IPS-15b (cell line): ENCODE data around the gene SNX9.
"Not testable (repeated sequence)": the region's sequence is repeated elsewhere in the genome, so short reads cannot be mapped to it uniquely, and the experiment has no call there.

Experiments
- H3K27me3 ChIP-seq: one replicate; pipeline ENCODE4 v1.6.1; 2013; ENCODE audit warnings: low read length; ENCODE audit not compliant: control insufficient read depth, insufficient read depth
- H3K36me3 ChIP-seq: one replicate; pipeline ENCODE4 v1.6.1; 2013; ENCODE audit warnings: low read length; ENCODE audit not compliant: control insufficient read depth, insufficient read depth
- H3K4me1 ChIP-seq: one replicate; pipeline ENCODE4 v1.6.1; 2013; ENCODE audit warnings: mild to moderate bottlenecking, low read length; ENCODE audit not compliant: control insufficient read depth, insufficient read depth
- H3K4me3 ChIP-seq: one replicate; pipeline ENCODE4 v1.5.1; 2013; ENCODE audit warnings: low read depth, low read length
- H3K9ac ChIP-seq: one replicate; pipeline ENCODE4 v1.6.1; 2013; ENCODE audit warnings: low read depth, mild to moderate bottlenecking, low read length
- H3K9me3 ChIP-seq: one replicate; pipeline ENCODE4 v1.6.1; 2013; ENCODE audit warnings: mild to moderate bottlenecking, low read length; ENCODE audit not compliant: control insufficient read depth, insufficient read depth

Gene SNX9

DNA sequence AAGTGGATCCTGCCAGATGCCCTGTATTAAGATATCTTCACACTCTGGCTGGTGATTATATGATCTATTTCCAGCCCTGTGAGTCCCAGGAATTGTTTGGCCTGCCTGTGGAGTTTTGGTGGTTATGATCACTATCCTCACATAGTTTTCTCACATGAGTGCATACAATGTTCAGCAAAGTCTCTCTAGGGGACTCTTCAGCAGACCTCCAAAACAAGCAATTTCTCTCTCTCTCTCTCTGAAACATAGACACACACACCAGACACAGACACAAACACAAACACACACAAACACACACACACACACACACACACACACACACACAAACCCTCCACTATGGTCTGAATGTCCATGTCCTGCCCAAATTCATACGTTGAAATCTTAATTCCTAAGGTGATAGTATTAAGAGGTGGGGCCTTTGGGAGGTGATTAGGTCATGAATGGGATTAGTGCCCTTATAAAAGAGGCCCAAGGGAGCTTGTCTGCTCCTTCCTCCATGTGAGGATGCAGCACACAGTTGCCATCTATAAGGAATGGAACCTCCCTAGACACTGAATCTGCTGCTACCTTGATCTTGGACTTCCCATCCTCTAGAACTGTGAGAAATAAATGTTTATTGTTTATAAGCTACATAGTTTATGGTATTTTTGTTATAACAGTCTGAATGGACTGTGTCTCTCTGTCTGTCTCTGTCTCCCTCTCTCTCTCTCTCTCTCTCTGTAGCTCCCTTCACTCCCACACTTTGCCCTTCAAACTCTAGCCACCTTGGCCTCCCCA, 136.6 kb downstream of the SNX9 start:
- Histone ChIP-seq H3K4me3 (no peak overlapping the region), H3K36me3 (no peaks in the 10 kb centered on the region), H3K9me3 (no peaks in the 10 kb centered on the region), H3K9ac (no peak overlapping the region), H3K27me3 (no peaks in the 10 kb centered on the region), H3K4me1 (peaks cover 7% of the 10 kb centered on the region)

GRCh38 chr6:157961153-157961831, 138.2 kb downstream of the SNX9 start:
- Histone ChIP-seq H3K36me3 (no peaks in the 10 kb centered on the region), H3K4me1 (peaks cover 7% of the 10 kb centered on the region), H3K4me3 (no peak overlapping the region), H3K9ac (no peak overlapping the region), H3K27me3 (no peaks in the 10 kb centered on the region), H3K9me3 (no peaks in the 10 kb centered on the region)

GRCh38 chr6:157961832-157962575, 139.0 kb downstream of the SNX9 start:
- Histone ChIP-seq H3K27me3 (no peaks in the 10 kb centered on the region), H3K9me3 (no peaks in the 10 kb centered on the region), H3K4me1 (peaks cover 7% of the 10 kb centered on the region), H3K36me3 (no peaks in the 10 kb centered on the region), H3K9ac (no peak overlapping the region), H3K4me3 (no peak overlapping the region)

DNA sequence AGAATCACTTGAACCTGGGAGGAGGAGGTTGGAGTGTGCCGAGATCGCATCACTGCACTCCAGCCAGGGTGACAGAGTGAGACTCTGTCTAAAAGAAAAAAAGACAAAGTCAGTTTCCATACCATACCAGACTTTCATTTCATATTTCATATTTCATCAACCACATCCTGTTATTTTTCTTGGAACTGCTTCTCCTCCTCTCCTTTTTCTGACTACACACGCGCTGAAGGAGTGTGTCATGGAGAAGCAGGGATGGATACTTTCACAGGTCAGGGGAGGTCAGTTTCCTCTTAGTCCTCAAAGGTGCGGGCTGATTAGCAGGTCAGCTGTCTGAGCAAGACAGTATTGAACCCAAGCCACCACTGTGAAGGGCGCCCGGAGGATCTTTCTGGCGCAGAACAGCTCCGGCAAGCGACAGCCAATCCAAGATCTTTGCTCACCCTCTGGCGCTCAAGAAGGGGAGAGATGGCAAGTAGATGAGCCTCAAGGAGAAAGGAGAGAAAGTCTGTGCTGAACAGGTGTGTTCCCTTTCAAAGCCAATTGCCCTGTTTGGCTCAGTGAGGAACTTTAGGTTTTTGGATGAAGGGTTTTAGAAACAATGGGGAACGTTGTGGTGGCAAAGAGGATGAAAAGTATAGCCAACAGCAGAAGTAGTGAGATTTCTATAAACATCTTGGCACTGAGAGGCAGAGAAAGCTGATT, 139.7 kb downstream of the SNX9 start:
- Histone ChIP-seq H3K27me3 (no peaks in the 10 kb centered on the region), H3K4me3 (no peak overlapping the region), H3K9me3 (no peaks in the 10 kb centered on the region), H3K9ac (no peak overlapping the region), H3K4me1 (peaks cover 7% of the 10 kb centered on the region), H3K36me3 (no peaks in the 10 kb centered on the region)

DNA sequence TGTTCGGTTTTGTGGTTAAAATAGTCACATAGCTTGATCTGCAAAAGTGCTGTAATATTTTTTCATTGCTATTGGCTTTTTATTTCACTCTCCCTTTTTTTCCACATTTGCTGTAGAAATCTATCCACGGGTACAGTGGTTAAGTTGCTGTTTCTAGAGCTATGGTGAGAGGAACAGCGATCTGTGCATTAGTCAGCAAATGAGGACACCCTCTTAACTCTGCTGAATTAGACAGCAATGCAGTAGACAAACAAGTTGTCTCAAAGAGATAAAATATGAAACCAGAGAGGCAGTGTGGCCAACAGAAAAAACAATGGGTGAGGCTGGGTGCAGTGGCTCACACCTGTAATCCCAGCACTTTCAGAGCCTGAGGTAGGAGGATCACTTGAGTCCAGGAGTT, 141.1 kb downstream of the SNX9 start:
- Histone ChIP-seq H3K4me3 (no peak overlapping the region), H3K27me3 (no peaks in the 10 kb centered on the region), H3K9me3 (no peaks in the 10 kb centered on the region), H3K9ac (no peak overlapping the region), H3K4me1 (peaks cover 7% of the 10 kb centered on the region), H3K36me3 (no peaks in the 10 kb centered on the region)

DNA sequence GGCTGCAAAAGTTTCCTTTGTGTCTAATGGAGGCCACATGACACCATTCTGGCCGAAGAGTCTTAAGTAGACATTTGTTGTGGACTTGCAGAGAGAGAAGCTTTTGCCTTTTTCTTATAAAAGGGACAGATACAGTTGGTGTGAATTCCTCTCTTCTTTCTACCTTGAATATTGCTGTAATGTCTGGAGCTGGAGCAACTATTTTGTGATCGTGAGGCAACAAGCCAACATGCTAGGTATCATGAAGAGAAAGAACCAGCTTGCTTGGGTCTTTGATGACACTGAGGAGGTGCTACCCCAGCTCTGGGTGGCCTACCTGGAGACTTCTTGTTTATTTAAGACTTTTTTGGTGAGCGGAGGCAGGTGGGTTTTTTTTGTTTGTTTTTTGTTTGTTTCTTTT, 142.3 kb downstream of the SNX9 start:
- Histone ChIP-seq H3K9me3 (no peaks in the 10 kb centered on the region), H3K36me3 (no peaks in the 10 kb centered on the region), H3K4me1 (peaks cover 7% of the 10 kb centered on the region), H3K27me3 (no peaks in the 10 kb centered on the region), H3K4me3 (no peak overlapping the region), H3K9ac (no peak overlapping the region)

GRCh38 chr6:157966589-157966977, 143.5 kb downstream of the SNX9 start:
- H3K4me3 ChIP-seq, result no peak overlapping the region
- no peaks in the 10 kb centered on the region for H3K27me3 ChIP-seq
- no peaks in the 10 kb centered on the region for H3K36me3 ChIP-seq
- peaks cover 2% of the 10 kb centered on the region for H3K4me1 ChIP-seq
- no peak overlapping the region for H3K9ac ChIP-seq
- H3K9me3 ChIP-seq, result no peaks in the 10 kb centered on the region

DNA sequence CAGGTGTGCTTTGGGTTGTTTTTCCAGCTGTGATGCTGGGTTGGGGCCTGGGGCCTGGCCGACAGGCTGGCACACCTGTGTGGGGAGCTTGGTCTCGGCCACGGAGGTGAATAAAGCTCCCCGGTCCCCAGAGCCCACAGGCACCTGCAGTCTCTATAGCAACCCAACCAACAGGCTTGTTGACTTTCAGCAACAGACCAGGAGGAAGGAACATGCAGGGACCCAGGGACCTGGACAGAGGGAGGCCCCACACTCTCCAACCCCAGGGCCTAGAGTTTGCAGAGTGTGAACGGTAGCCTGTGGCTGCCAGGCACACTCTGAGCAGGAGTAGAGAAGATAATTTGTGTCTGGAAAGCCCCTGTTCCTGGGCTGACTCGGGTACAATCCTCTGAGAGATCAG, 144.0 kb downstream of the SNX9 start:
- Histone ChIP-seq H3K36me3 (no peaks in the 10 kb centered on the region), H3K4me3 (no peak overlapping the region), H3K9me3 (no peaks in the 10 kb centered on the region), H3K4me1 (no peaks in the 10 kb centered on the region), H3K9ac (no peak overlapping the region), H3K27me3 (no peaks in the 10 kb centered on the region)

GRCh38 chr6:157967486-157967885, 144.4 kb downstream of the SNX9 start:
- H3K9ac ChIP-seq, result no peak overlapping the region
- no peaks in the 10 kb centered on the region for H3K27me3 ChIP-seq
- H3K4me1 ChIP-seq, result no peaks in the 10 kb centered on the region
- no peak overlapping the region for H3K4me3 ChIP-seq
- no peaks in the 10 kb centered on the region for H3K36me3 ChIP-seq
- no peaks in the 10 kb centered on the region for H3K9me3 ChIP-seq

DNA sequence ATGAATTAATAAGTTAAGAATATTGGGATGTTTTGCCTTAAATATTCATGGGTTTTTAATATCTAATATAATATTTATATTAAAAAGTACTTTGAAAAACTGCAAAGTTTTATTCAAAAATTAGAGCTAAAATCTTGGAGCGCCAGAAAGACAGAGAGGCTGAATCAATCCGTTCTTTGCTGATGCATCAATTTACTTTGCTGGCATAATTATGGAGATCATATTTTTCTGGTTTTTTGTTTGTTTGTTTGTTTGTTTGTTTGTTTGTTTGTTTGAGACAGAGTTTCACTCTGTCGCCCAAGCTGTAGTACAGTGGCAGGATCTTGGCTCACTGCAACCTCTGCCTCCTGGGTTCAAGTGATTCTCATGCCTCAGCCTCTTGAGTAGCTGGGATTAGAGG, 149.1 kb downstream of the SNX9 start:
- H3K9me3 ChIP-seq, H3K27me3 ChIP-seq, H3K4me3 ChIP-seq, H3K36me3 ChIP-seq, H3K9ac ChIP-seq, H3K4me1 ChIP-seq: not testable (repeated sequence)

DNA sequence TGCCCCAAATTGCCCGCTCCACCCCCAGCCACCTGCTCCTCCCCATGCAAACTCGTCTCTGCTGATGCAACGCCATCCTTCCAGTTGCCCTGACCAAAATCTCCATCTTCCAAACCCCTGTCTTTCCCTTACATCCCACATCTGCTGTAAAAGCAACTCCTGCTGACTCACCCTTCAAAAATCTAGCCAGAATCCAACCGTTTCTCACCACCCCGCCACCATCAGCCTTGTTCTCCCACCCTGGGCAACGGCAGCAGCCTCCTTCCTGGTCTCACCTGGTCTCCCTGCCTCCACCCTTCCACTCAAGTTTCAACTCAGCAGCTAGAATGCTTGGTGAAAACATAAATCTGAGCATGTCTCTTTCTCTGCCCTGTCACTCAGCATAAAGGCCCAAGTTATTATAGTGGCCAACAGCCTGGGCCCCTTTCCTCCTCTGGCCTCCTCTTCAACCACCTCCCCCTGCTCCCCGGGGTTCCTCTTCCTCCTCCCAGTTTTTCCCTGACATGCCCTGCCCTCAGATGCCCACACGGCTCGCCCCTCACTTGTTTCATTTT, 151.4 kb downstream of the SNX9 start:
- Histone ChIP-seq H3K9ac (no peak overlapping the region), H3K9me3 (no peaks in the 10 kb centered on the region), H3K4me1 (no peaks in the 10 kb centered on the region), H3K4me3 (no peak overlapping the region), H3K27me3 (no peaks in the 10 kb centered on the region), H3K36me3 (no peaks in the 10 kb centered on the region)
